ENCODE results near the gene GLRA2. TPM values are rescaled to one million over a fixed set of nuclear protein-coding genes. Genes with fewer than 3 reads are reported as not detected.

The GLRA2 gene
- total and polyA plus RNA-seq, 4 donors: not detected

- DNase-seq (ENCODE audit: low spot score): no peak
- H3K27me3 ChIP-seq (ENCODE audit: control insufficient read depth in 4 of 4, insufficient read depth in 4 of 4, low read length in 3 of 4): no peaks in the 10 kb centered on the region
- no peaks in the 10 kb centered on the region for H3K36me3 ChIP-seq (ENCODE audit: control insufficient read depth in 4 of 4, insufficient read depth in 3 of 4, low read depth in 1 of 4, low read length in 3 of 4)
- H3K9ac ChIP-seq (ENCODE audit: low read depth in 1 of 2, low read length in 2 of 2): no peak overlapping the region
- WGBS: 93% methylated on average over 3 of the region's 3 CpGs
- no peak overlapping the region for H3K27ac ChIP-seq (ENCODE audit: low read depth in 1 of 2, low read length in 2 of 2)
- H3K9me3 ChIP-seq (ENCODE audit: control insufficient read depth in 4 of 4, low read length in 3 of 4): no peaks in the 10 kb centered on the region
- H3K4me1 ChIP-seq (ENCODE audit: control insufficient read depth in 4 of 4, insufficient read depth in 4 of 4, low read length in 3 of 4): no peaks in the 10 kb centered on the region
- H3K4me3 ChIP-seq (ENCODE audit: low read depth in 1 of 3, low read length in 3 of 3): no peak overlapping the region
- TF ChIP-seq YY1 (IDR thresholded peaks at IDR 0.05): no peak
- TF ChIP-seq RAD21 (IDR thresholded peaks at IDR 0.05): no peak
- no peak for TF ChIP-seq NR2F2 (IDR thresholded peaks at IDR 0.05)
- no peak for TF ChIP-seq FOXA1 (IDR thresholded peaks at IDR 0.05)
- no peak for TF ChIP-seq HNF4G (IDR thresholded peaks at IDR 0.05)
- TF ChIP-seq, protein P1, sequence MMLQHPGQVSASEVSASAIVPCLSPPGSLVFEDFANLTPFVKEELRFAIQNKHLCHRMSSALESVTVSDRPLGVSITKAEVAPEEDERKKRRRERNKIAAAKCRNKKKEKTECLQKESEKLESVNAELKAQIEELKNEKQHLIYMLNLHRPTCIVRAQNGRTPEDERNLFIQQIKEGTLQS (IDR thresholded peaks at IDR 0.05): no peak
- no peak for TF ChIP-seq EGR1 (IDR thresholded peaks at IDR 0.05; ENCODE audit: low read depth in 2 of 2)
- no peak for TF ChIP-seq SP1 (IDR thresholded peaks at IDR 0.05)
- TF ChIP-seq, protein P2, sequence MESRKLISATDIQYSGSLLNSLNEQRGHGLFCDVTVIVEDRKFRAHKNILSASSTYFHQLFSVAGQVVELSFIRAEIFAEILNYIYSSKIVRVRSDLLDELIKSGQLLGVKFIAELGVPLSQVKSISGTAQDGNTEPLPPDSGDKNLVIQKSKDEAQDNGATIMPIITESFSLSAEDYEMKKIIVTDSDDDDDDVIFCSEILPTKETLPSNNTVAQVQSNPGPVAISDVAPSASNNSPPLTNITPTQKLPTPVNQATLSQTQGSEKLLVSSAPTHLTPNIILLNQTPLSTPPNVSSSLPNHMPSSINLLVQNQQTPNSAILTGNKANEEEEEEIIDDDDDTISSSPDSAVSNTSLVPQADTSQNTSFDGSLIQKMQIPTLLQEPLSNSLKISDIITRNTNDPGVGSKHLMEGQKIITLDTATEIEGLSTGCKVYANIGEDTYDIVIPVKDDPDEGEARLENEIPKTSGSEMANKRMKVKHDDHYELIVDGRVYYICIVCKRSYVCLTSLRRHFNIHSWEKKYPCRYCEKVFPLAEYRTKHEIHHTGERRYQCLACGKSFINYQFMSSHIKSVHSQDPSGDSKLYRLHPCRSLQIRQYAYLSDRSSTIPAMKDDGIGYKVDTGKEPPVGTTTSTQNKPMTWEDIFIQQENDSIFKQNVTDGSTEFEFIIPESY (IDR thresholded peaks at IDR 0.05): no peak
- no peak for TF ChIP-seq RXRA (IDR thresholded peaks at IDR 0.05)
- TF ChIP-seq JUND (IDR thresholded peaks at IDR 0.05): no peak
- TF ChIP-seq, protein P3, sequence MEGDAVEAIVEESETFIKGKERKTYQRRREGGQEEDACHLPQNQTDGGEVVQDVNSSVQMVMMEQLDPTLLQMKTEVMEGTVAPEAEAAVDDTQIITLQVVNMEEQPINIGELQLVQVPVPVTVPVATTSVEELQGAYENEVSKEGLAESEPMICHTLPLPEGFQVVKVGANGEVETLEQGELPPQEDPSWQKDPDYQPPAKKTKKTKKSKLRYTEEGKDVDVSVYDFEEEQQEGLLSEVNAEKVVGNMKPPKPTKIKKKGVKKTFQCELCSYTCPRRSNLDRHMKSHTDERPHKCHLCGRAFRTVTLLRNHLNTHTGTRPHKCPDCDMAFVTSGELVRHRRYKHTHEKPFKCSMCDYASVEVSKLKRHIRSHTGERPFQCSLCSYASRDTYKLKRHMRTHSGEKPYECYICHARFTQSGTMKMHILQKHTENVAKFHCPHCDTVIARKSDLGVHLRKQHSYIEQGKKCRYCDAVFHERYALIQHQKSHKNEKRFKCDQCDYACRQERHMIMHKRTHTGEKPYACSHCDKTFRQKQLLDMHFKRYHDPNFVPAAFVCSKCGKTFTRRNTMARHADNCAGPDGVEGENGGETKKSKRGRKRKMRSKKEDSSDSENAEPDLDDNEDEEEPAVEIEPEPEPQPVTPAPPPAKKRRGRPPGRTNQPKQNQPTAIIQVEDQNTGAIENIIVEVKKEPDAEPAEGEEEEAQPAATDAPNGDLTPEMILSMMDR (IDR thresholded peaks at IDR 0.05; ENCODE audit: low read depth, low read length, missing input control): no peak
- TF ChIP-seq, protein P4, sequence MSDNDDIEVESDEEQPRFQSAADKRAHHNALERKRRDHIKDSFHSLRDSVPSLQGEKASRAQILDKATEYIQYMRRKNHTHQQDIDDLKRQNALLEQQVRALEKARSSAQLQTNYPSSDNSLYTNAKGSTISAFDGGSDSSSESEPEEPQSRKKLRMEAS (IDR thresholded peaks at IDR 0.05): no peak
- TF ChIP-seq HNF4A (conservative IDR thresholded peaks at IDR 0.05): no peak
- TF ChIP-seq GABPA (IDR thresholded peaks at IDR 0.05 in 1 of 2, conservative IDR thresholded peaks at IDR 0.05 in 1 of 2): no peak
- TF ChIP-seq TAF1 (conservative IDR thresholded peaks at IDR 0.05): no peak
- TF ChIP-seq FOXA2 (IDR thresholded peaks at IDR 0.05): no peak
- no peak for TF ChIP-seq REST (IDR thresholded peaks at IDR 0.05)
These were observed 188.6 kb downstream of the GLRA2 start for GRCh38 chrX:14717949-14718348.
